K562 (cell line): ENCODE data around the gene AFF2. TPM values are rescaled to one million over a fixed set of nuclear protein-coding genes. Genes with fewer than 3 reads are reported as not detected.

Source experiments
- ATAC-seq: fragments of 200-7000 bp; cut with Tn5 transposase; 3 replicates; pipeline ENCODE4 v1.9.1; 2020; ENCODE audit warnings: moderate library complexity
- BruUV-seq: library from RNA; stranded (reverse); fragments of 400-500 nt; replicated peaks from 2 replicates; lab custom pipeline; 2021; lab: Mats Ljungman, UMichigan
- CTCF ChIA-PET: fragments of 300-600 bp; formaldehyde crosslinking; extraction: SDS; loops from one replicate; lab custom pipeline; 2021; ENCODE audit warnings: low intra/inter-chr PET ratio; lab: Yijun Ruan, JAX
- POLR2A ChIA-PET: fragments of 300-600, 350-650 bp; sonication (Branson Sonifier 250); formaldehyde crosslinking; extraction: SDS; loops from one replicate; lab custom pipeline; 2021; ENCODE audit warnings: antibody characterized with exemption, inconsistent platforms; lab: Yijun Ruan, JAX
- DNase-seq, 4 experiments: peaks; one replicate each; pipeline versions ENCODE4 v3.0.0 to v3.0.0-alpha.2; 2011 to 2018; ENCODE audit warnings: low spot score in 3 of 4, mixed read lengths in 3 of 4; ENCODE audit errors: extremely low read depth in 1 of 4
- FAIRE-seq: peaks from 2 replicates; lab custom pipeline; 2011; peaks lifted over from hg19 to GRCh38; lab: Jason Lieb, UNC
- H2AFZ ChIP-seq: 2 replicates; pipeline ENCODE4 v1.6.0; 2011; ENCODE audit warnings: low read depth, low read length, control low read depth, inconsistent platforms
- H3K27ac ChIP-seq: fragments of 200-600 bp; 3 replicates; pipeline ENCODE4 v1.8.0; 2011; ENCODE audit warnings: low read depth, mild to moderate bottlenecking, control low read depth, inconsistent platforms, low read length, moderate library complexity, mixed read lengths; ENCODE audit errors: extremely low read depth
- H3K27me3 ChIP-seq, 2 experiments: fragments of 300-600 bp in 1 of 2; 2 replicates in 1 of 2; 3 replicates in 1 of 2; pipeline versions ENCODE4 v1.6.0 to v1.8.0; 2011; ENCODE audit warnings: inconsistent platforms in 2 of 2, low read length in 2 of 2, mild to moderate bottlenecking in 1 of 2, mixed read lengths in 1 of 2, moderate library complexity in 1 of 2; ENCODE audit not compliant: control insufficient read depth in 2 of 2, insufficient read depth in 2 of 2
- H3K36me3 ChIP-seq: fragments of 300-600 bp; 3 replicates; pipeline ENCODE4 v1.8.0; 2011; ENCODE audit warnings: mild to moderate bottlenecking, low read length, inconsistent platforms; ENCODE audit not compliant: control insufficient read depth, insufficient read depth
- H3K4me1 ChIP-seq, 2 experiments: fragments of 200-600 bp in 1 of 2; replicated peaks in 1 of 2; 2 replicates in 1 of 2; 3 replicates in 1 of 2; pipeline versions ENCODE4 v1.5.1 to v1.8.0; 2011; ENCODE audit warnings: inconsistent platforms in 2 of 2, low read length in 2 of 2, mild to moderate bottlenecking in 1 of 2, mixed read lengths in 1 of 2, moderate library complexity in 1 of 2; ENCODE audit not compliant: control insufficient read depth in 2 of 2, insufficient read depth in 2 of 2
- H3K4me2 ChIP-seq: 2 replicates; pipeline ENCODE4 v1.6.1; 2011; ENCODE audit warnings: low read length, control low read depth, inconsistent platforms, mixed read lengths; ENCODE audit not compliant: insufficient read depth
- H3K4me3 ChIP-seq: fragments of 200-600 bp; sonication (generic), shearing (Covaris generic); 2 replicates; pipeline ENCODE4 v1.5.1; 2016; ENCODE audit warnings: control low read depth, inconsistent platforms
- H3K79me2 ChIP-seq: fragments of 200-600 bp; 3 replicates; pipeline ENCODE4 v1.8.0; 2011; ENCODE audit warnings: low read length, inconsistent platforms; ENCODE audit not compliant: control insufficient read depth, insufficient read depth
- H3K9ac ChIP-seq, 2 experiments: 2 replicates each; pipeline versions ENCODE4 v1.6.0 to v1.6.1; 2011; ENCODE audit warnings: low read depth in 2 of 2, low read length in 2 of 2, control low read depth in 1 of 2, inconsistent platforms in 1 of 2, mild to moderate bottlenecking in 1 of 2, mixed read lengths in 1 of 2; ENCODE audit not compliant: insufficient read depth in 1 of 2
- H3K9me1 ChIP-seq: one replicate; pipeline ENCODE4 v1.6.0; 2011; ENCODE audit warnings: inconsistent platforms, mild to moderate bottlenecking, low read length, moderate library complexity; ENCODE audit not compliant: control insufficient read depth, insufficient read depth
- H3K9me3 ChIP-seq: replicated peaks from 2 replicates; pipeline ENCODE4 v1.5.1; 2011; ENCODE audit warnings: low read depth, low read length, inconsistent platforms; ENCODE audit not compliant: control insufficient read depth, insufficient read depth
- H4K20me1 ChIP-seq: replicated peaks from 2 replicates; pipeline ENCODE4 v1.6.1; 2011; ENCODE audit warnings: low read length, inconsistent platforms, mixed read lengths; ENCODE audit not compliant: control insufficient read depth, insufficient read depth
- ARID1B ChIP-seq: fragments of 450-650 bp; IDR thresholded peaks from 2 replicates; pipeline ENCODE4 v1.6.1; 2016; ENCODE audit warnings: antibody characterized with exemption, mild to moderate bottlenecking, inconsistent platforms
- BCOR ChIP-seq: fragments of 450-650 bp; IDR thresholded peaks from 2 replicates; pipeline ENCODE4 v1.6.1; 2016
- CCNT2 ChIP-seq: IDR thresholded peaks from 2 replicates; pipeline ENCODE4 v1.6.1; 2011; ENCODE audit warnings: borderline replicate concordance, low read depth, mild to moderate bottlenecking, moderate library complexity, mixed read lengths, low read length; ENCODE audit not compliant: insufficient read length; ENCODE audit errors: extremely low read depth
- FOXK2 ChIP-seq, 2 experiments: fragments of 450-650 bp; IDR thresholded peaks in 1 of 2; conservative IDR thresholded peaks in 1 of 2; 2 replicates each; pipeline ENCODE4 v1.6.1; 2016; ENCODE audit warnings: low read depth in 2 of 2, mild to moderate bottlenecking in 1 of 2
- FOXM1 ChIP-seq, 2 experiments: fragments of 450-650 bp in 1 of 2; sonication (generic) in 1 of 2; formaldehyde crosslinking in 1 of 2; IDR thresholded peaks; 2 replicates each; pipeline versions ENCODE4 v1.6.1 to v1.9.0; 2017 to 2022; ENCODE audit warnings: low read depth in 2 of 2, mild to moderate bottlenecking in 2 of 2, missing genetic modification reagents in 1 of 2, moderate library complexity in 1 of 2
- HEY1 ChIP-seq: fragments of 250-450 bp; sonication (Bioruptor Pico); IDR thresholded peaks from 2 replicates; pipeline ENCODE4 v1.5.0; 2020; ENCODE audit warnings: mild to moderate bottlenecking, moderate library complexity, borderline replicate concordance
- HNRNPLL ChIP-seq: fragments of 200-400 bp; formaldehyde crosslinking; IDR thresholded peaks from 2 replicates; pipeline ENCODE4 v1.6.1; 2017; ENCODE audit warnings: low read length, low read depth, mild to moderate bottlenecking; ENCODE audit not compliant: poor library complexity, severe bottlenecking
- KDM1A ChIP-seq, 2 experiments: fragments of 450-650 bp; IDR thresholded peaks; 2 replicates each; pipeline ENCODE4 v1.6.1; 2016; ENCODE audit warnings: mild to moderate bottlenecking in 2 of 2
- KLF16 ChIP-seq: IDR thresholded peaks from 2 replicates; pipeline ENCODE4 v1.6.1; 2016; ENCODE audit warnings: antibody characterized with exemption
- RBM25 ChIP-seq: fragments of 200-400 bp; formaldehyde crosslinking; IDR thresholded peaks from 2 replicates; pipeline ENCODE4 v1.6.1; 2018; ENCODE audit warnings: low read length, low read depth, moderate library complexity; ENCODE audit not compliant: severe bottlenecking
- RCOR1 ChIP-seq, 2 experiments: IDR thresholded peaks; 2 replicates each; pipeline ENCODE4 v1.6.1; 2012; ENCODE audit warnings: low read depth in 2 of 2, low read length in 2 of 2, borderline replicate concordance in 1 of 2, improper control_type of control experiment in 1 of 2
- SMAD2 ChIP-seq: fragments of 150-350 bp; IDR thresholded peaks from 2 replicates; pipeline ENCODE4 v1.6.1; 2014; ENCODE audit warnings: low read depth, mild to moderate bottlenecking, low read length
- SMARCE1 ChIP-seq: fragments of 450-650 bp; IDR thresholded peaks from 2 replicates; pipeline ENCODE4 v1.7.1; 2016; ENCODE audit warnings: mild to moderate bottlenecking
- STAT6 ChIP-seq: sonication (generic); formaldehyde crosslinking; IDR thresholded peaks from 2 replicates; pipeline ENCODE4 v1.8.1; 2023; ENCODE audit warnings: mild to moderate bottlenecking, missing genetic modification reagents
- WGBS: fragments of 100-300 bp; shearing (Covaris generic); methylation state at CpG from one replicate; pipeline ENCODE4 v1.1.6; 2016; ENCODE audit warnings: low coverage, mixed read lengths; ENCODE audit not compliant: insufficient coverage; ENCODE audit errors: missing lambda C conversion rate; 5-methylcytosine and 5-hydroxymethylcytosine counted together
- in situ Hi-C: fragments of 300-500 bp; cut with MboI; formaldehyde crosslinking; loops from 4 replicates; pipeline ENCODE4 v1.15.0; 2018; ENCODE audit warnings: inconsistent platforms, mixed read lengths
- intact Hi-C: fragments of 100-400 bp; cut with micrococcal nuclease; formaldehyde crosslinking; loops from 2 replicates; pipeline ENCODE4 v1.14.2; 2022
- polyA plus RNA-seq, 8 experiments: library from polyadenylated mRNA; depleted of rRNA in 4 of 8; stranded (reverse) in 5 of 8; unstranded in 3 of 8; fragments of >200 nt; fragmentation: Nextera tagmentation in 2 of 8; fragmentation: Illumina TruSeq in 1 of 8; extraction: Ambion mirVana in 2 of 8; extraction: Trizol in 1 of 8; gene quantifications; 2 replicates each; pipeline versions ENCODE4 v1.2.1 to v1.2.3, GENCODE V29; 2011 to 2014; ENCODE audit warnings: inconsistent platforms in 1 of 8, missing spikeins in 1 of 8
- total RNA-seq, 7 experiments: library from RNA; depleted of rRNA in 6 of 7; stranded (reverse); fragments of >200 nt in 6 of 7; fragmentation: Illumina TruSeq in 2 of 7; extraction: Trizol in 2 of 7; gene quantifications; 2 replicates each; pipeline versions ENCODE4 v1.2.1 to v1.2.3, GENCODE V29; 2011 to 2021; ENCODE audit warnings: low replicate concordance in 1 of 7

AFF2 gene
- total and polyA plus RNA-seq, 9 of the 15 experiments (the other 6 are each of a cell fraction or from before 2014, with no cell fraction given): 0.01 to 0.20 (median 0.07) TPM

- CTCF ChIA-PET: no interaction called here
- in situ Hi-C loops (no loop called here), intact Hi-C loops (no loop called here)
- Histone ChIP-seq H3K27ac (no peak overlapping the region), H3K4me1 (peaks cover 0 to 3% of the 10 kb centered on the region in 2 experiments; a peak in 3 of 5 replicates), H2AFZ (no peak overlapping the region), H3K9me1 (no peaks in the 10 kb centered on the region), H3K27me3 (no peaks in the 10 kb centered on the region), H3K4me2 (no peak overlapping the region), H3K79me2 (no peaks in the 10 kb centered on the region), H3K9me3 (no peaks in the 10 kb centered on the region), H3K4me3 (no peak overlapping the region), H3K9ac (no peak overlapping the region), H4K20me1 (no peaks in the 10 kb centered on the region), H3K36me3 (no peaks in the 10 kb centered on the region)
- FAIRE-seq (no peak), ATAC-seq (no peak), DNase-seq (no peak)
- POLR2A ChIA-PET: no interaction called here
- BruUV-seq: no TSS peak
- WGBS: 8% methylated on average over 2 of the region's 2 CpGs
- TF ChIP-seq RBM25 (peak; percentile 80), KDM1A (IDR thresholded peaks at IDR 0.05) (peak in 1 of 2 experiments; percentile 22; a peak in 1 of 4 replicates), BCOR (0 out of 2 replicates have a peak, but pooled peaks have one; percentile 52), HNRNPLL (no peak)
Measured at GRCh38 chrX:148538582-148538981, 38.2 kb downstream of the AFF2 start.

- H3K79me2 ChIP-seq: no peaks in the 10 kb centered on the region
- WGBS: 0% methylated on average over 1 of the region's 1 CpG
- 0 out of 2 replicates have a peak, but pooled peaks have one; percentile 34 for TF ChIP-seq SMARCE1
- TF ChIP-seq FOXM1 (IDR thresholded peaks at IDR 0.05; ENCODE audit: low read depth): peak; percentile 78
- no peak for TF ChIP-seq FOXM1 (CRISPR knock-in tag; IDR thresholded peaks at IDR 0.05; ENCODE audit: low read depth)
- peak; percentile 81 for TF ChIP-seq KLF16
- TF ChIP-seq HEY1 (CRISPR knock-in tag): no peak
- TF ChIP-seq FOXK2 (conservative IDR thresholded peaks at IDR 0.05 in 1 of 2, IDR thresholded peaks at IDR 0.05 in 1 of 2; ENCODE audit: low read depth in 2 of 2): peak in 1 of 2 experiments; percentile 50; a peak in 1 of 4 replicates
- TF ChIP-seq RCOR1 (IDR thresholded peaks at IDR 0.05; ENCODE audit: borderline replicate concordance in 1 of 2, low read depth in 2 of 2, low read length in 2 of 2): peak in 1 of 2 experiments; percentile 62; a peak in 1 of 4 replicates
- peak; percentile 84 for TF ChIP-seq ARID1B
- TF ChIP-seq STAT6 (CRISPR knock-in tag): no peak
- peak; percentile 59 for TF ChIP-seq CCNT2
- no peak for TF ChIP-seq SMAD2
Measured at GRCh38 chrX:148540114-148540513, 39.7 kb downstream of the AFF2 start.

More at GRCh38 chrX:148540114-148540513, 39.7 kb downstream of the AFF2 start:
- ATAC-seq (peak; percentile 69), DNase-seq (peak in 3 of 4 experiments; percentile 4 to 53 (median 30)), FAIRE-seq (no peak)
- Histone ChIP-seq H3K9me3 (no peaks in the 10 kb centered on the region), H3K4me3 (no peak overlapping the region), H3K27ac (no peak overlapping the region), H3K4me2 (no peak overlapping the region), H3K9ac (no peak overlapping the region; a peak in 1 of 4 replicates), H4K20me1 (no peaks in the 10 kb centered on the region), H3K36me3 (no peaks in the 10 kb centered on the region), H3K27me3 (no peaks in the 10 kb centered on the region), H2AFZ (no peak overlapping the region), H3K4me1 (peaks cover 0 to 3% of the 10 kb centered on the region in 2 experiments; a peak in 3 of 5 replicates), H3K9me1 (no peaks in the 10 kb centered on the region)
- no TSS peak for BruUV-seq
- POLR2A ChIA-PET: no interaction called here
- intact Hi-C loops (no loop called here), in situ Hi-C loops (no loop called here)
- CTCF ChIA-PET: interaction anchor here (0.6 kb wide), 1 partner anchor 17 kb away, joined by 3 read pairs; no protein-coding TSS in a partner anchor
